Esophagus squamous epithelium (tissue), 4 donors: ENCODE data around the gene SRC.

Experiments used
- POLR2A ChIP-seq, 4 donors: fragments of 450-650 bp; IDR thresholded peaks; one replicate each; pipeline ENCODE4 v1.6.1; 2017; ENCODE audit warnings: antibody characterized with exemption in 4 of 4, mild to moderate bottlenecking in 4 of 4, moderate library complexity in 3 of 4
- TF ChIP-seq, protein P1 (sequence below), 6 experiments: fragments of 450-650 bp in 4 of 6; fragments of 200-600 bp in 2 of 6; sonication (generic) in 2 of 6; IDR thresholded peaks; one replicate each; pipeline ENCODE4 v1.5.1; 2016 to 2019; ENCODE audit warnings: antibody characterized with exemption in 6 of 6, mild to moderate bottlenecking in 4 of 6, moderate library complexity in 4 of 6

DNA sequence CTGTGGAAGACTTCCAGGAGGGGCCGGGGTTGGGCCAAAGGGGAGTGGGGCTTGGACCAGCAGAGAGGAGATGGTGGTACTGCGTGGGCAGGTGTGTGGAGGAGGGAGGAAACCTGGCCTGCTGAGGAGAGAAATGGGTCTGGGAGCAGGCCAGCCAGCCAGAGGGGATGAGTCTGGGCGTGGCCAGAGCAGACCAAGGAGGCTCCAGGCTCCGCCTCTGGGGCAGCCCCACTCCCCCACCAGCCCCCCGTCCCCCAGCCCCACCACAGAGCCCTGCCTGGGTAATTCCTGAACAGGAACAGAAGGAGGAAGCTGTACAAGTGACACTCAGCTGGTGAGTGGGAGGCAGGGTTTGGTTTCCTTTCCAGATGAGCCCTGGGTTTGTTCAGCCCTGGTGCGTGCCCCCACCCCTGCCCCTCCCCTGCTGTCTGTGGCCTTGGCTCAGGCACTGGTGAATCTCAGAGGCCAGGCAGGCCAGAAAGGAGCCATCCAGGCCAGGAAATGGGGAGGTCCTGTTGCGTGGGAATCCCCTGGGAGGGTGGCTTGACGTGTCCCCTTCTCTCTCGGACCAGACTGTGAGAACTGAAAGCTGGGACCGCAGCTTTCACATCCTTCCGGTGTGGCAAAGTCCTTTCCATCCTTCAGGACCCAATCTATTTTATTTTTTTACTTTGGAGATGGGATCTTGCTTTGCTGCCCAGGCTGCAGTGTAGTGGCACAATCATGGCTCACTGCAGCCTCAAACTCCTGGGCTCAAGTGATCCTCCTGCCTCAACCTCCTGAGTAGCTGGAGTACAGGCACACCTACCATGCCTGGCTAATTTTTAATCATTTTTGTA is 9.4 kb upstream of the SRC start:
- no peak for TF ChIP-seq POLR2A (IDR thresholded peaks at IDR 0.05)
- TF ChIP-seq, protein P1, sequence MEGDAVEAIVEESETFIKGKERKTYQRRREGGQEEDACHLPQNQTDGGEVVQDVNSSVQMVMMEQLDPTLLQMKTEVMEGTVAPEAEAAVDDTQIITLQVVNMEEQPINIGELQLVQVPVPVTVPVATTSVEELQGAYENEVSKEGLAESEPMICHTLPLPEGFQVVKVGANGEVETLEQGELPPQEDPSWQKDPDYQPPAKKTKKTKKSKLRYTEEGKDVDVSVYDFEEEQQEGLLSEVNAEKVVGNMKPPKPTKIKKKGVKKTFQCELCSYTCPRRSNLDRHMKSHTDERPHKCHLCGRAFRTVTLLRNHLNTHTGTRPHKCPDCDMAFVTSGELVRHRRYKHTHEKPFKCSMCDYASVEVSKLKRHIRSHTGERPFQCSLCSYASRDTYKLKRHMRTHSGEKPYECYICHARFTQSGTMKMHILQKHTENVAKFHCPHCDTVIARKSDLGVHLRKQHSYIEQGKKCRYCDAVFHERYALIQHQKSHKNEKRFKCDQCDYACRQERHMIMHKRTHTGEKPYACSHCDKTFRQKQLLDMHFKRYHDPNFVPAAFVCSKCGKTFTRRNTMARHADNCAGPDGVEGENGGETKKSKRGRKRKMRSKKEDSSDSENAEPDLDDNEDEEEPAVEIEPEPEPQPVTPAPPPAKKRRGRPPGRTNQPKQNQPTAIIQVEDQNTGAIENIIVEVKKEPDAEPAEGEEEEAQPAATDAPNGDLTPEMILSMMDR (IDR thresholded peaks at IDR 0.05), result no peak
